Measurements from ENCODE around the gene DCAF12L2. TPM values are rescaled to one million over a fixed set of nuclear protein-coding genes. Genes with fewer than 3 reads are reported as not detected.

The DCAF12L2 gene
- total RNA-seq, 1 experiment from 2014 or later = 1.2 TPM

DNA sequence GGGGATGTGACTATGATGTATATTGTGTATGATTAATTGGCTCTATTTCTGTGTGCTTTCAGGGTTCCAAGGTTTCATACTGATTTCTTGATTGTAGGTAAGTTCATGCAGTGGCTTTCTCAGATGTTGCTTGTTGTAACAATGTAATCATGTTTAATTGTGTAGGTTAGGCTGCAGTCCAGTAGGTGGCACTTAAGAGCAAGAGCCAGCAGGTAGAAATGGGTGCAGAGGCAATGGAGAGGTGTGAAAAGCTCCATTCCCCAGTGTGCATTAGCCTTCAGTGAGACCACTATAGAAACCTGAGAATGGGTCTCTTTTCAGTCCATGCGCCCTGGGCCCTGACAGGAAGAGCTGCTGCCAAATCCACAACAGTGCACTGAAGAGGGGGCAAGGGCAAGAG lies 28.2 kb downstream of the DCAF12L2 start:
- Histone ChIP-seq H2BK5ac (ENCODE audit: insufficient read length, low read length) (no peak overlapping the region), H3K79me1 (ENCODE audit: insufficient read depth, low read depth, low read length, poor library complexity, severe bottlenecking) (no peaks in the 10 kb centered on the region), H4K8ac (replicated peaks; ENCODE audit: insufficient read length, low read depth, low read length) (no peak overlapping the region), H4K91ac (ENCODE audit: insufficient read length, low read depth, low read length) (no peak overlapping the region), H4K20me1 (ENCODE audit: control insufficient read depth, insufficient read depth, insufficient read length) (no peaks in the 10 kb centered on the region), H2BK120ac (ENCODE audit: low read depth, low read length, poor library complexity, severe bottlenecking) (no peak overlapping the region), H3K9ac (ENCODE audit: extremely low read depth, insufficient read length, low read length) (no peak overlapping the region), H3K9me3 (ENCODE audit: control insufficient read depth, low read depth, low read length) (no peaks in the 10 kb centered on the region), H3K23ac (ENCODE audit: insufficient read length, low read depth, low read length) (no peak overlapping the region), H3K4ac (ENCODE audit: low read depth, low read length) (no peak overlapping the region), H3K27ac (ENCODE audit: insufficient read length, low read depth, low read length) (no peak overlapping the region), H3K18ac (ENCODE audit: insufficient read length, low read depth, low read length) (no peak overlapping the region), H2AFZ (ENCODE audit: low read length) (no peak overlapping the region), H3K4me1 (ENCODE audit: insufficient read depth, low read length) (no peaks in the 10 kb centered on the region), H3K27me3 (ENCODE audit: insufficient read depth, low read length) (no peaks in the 10 kb centered on the region), H2AK5ac (ENCODE audit: insufficient read length, low read length) (no peak overlapping the region), H3K23me2 (ENCODE audit: insufficient read length, low read depth, low read length, poor library complexity, severe bottlenecking) (no peaks in the 10 kb centered on the region), H3K56ac (ENCODE audit: insufficient read length, low read depth, low read length) (no peak overlapping the region), H3K79me2 (ENCODE audit: insufficient read depth, low read length) (no peaks in the 10 kb centered on the region), H2BK20ac (ENCODE audit: low read depth, low read length, poor library complexity, severe bottlenecking) (no peak overlapping the region), H2BK12ac (ENCODE audit: insufficient read length, low read depth, low read length) (no peak overlapping the region), H4K5ac (ENCODE audit: insufficient read length, low read depth, low read length) (no peak overlapping the region), H2BK15ac (ENCODE audit: low read depth, low read length) (no peak overlapping the region), H3K4me2 (ENCODE audit: insufficient read depth, insufficient read length, low read length) (no peak overlapping the region), H3K14ac (ENCODE audit: insufficient read depth, low read length) (no peak overlapping the region), H3T11ph (ENCODE audit: low read length) (no peak overlapping the region)
- Mint-ChIP-seq H3K27me3 (ENCODE audit: low read depth) (no peaks in the 10 kb centered on the region), H3K9me3 (peaks cover 22 to 65% of the 10 kb centered on the region in 2 experiments), H3K4me3 (no peak overlapping the region), H3K4me1 (peaks cover 7 to 8% of the 10 kb centered on the region in 2 experiments), H3K27ac (no peak overlapping the region), H3K36me3 (ENCODE audit: insufficient read depth in 1 of 3, low read depth in 3 of 3) (no peaks in the 10 kb centered on the region; a peak in 2 of 7 replicates)
- no CpG with 5 or more reads among the region's 1 CpG for WGBS (ENCODE audit: extremely low coverage, insufficient read length, low lambda C conversion rate)
- peak; percentile 69 for TF ChIP-seq CTCF (conservative IDR thresholded peaks at IDR 0.05)
- no peak for DNase-seq
